Measurements from ENCODE around the gene DIP2C.
"Not testable (repeated sequence)": the region's sequence is repeated elsewhere in the genome, so short reads cannot be mapped to it uniquely, and the experiment has no call there.

The DIP2C gene

GRCh38 chr10:520402-520787, 169.1 kb downstream of the DIP2C start:
- no peak for DNase-seq (ENCODE audit: low read depth in 2 of 3, low spot score in 2 of 3)

GRCh38 chr10:519716-520401, 169.6 kb downstream of the DIP2C start:
- DNase-seq (ENCODE audit: low read depth in 2 of 3, low spot score in 2 of 3): no peak

- DNase-seq (ENCODE audit: low read depth in 2 of 3, low spot score in 2 of 3): no peak
Measured at GRCh38 chr10:519055-519715, 170.3 kb downstream of the DIP2C start.

- no peak for DNase-seq (ENCODE audit: low read depth in 2 of 3, low spot score in 2 of 3)
Measured at GRCh38 chr10:517872-518475, 171.5 kb downstream of the DIP2C start.

- no peak for DNase-seq (ENCODE audit: low read depth in 2 of 3, low spot score in 2 of 3)
Measured at GRCh38 chr10:517241-517830, 172.1 kb downstream of the DIP2C start.

GRCh38 chr10:516764-517163, 172.7 kb downstream of the DIP2C start:
- DNase-seq (ENCODE audit: low read depth in 2 of 3, low spot score in 2 of 3): no peak

- DNase-seq (ENCODE audit: low read depth in 2 of 3, low spot score in 2 of 3): no peak
Measured at GRCh38 chr10:515674-516073, 173.8 kb downstream of the DIP2C start.

- DNase-seq (ENCODE audit: low read depth in 2 of 3, low spot score in 2 of 3): no peak
Measured at GRCh38 chr10:514137-514671, 175.3 kb downstream of the DIP2C start.

- DNase-seq (ENCODE audit: low read depth in 2 of 3, low spot score in 2 of 3): no peak
Measured at GRCh38 chr10:513393-513792, 176.1 kb downstream of the DIP2C start.

- DNase-seq (ENCODE audit: low read depth in 2 of 3, low spot score in 2 of 3): not testable (repeated sequence)
Measured at GRCh38 chr10:512661-513060, 176.8 kb downstream of the DIP2C start.

GRCh38 chr10:511849-512191, 177.6 kb downstream of the DIP2C start:
- no peak for DNase-seq (ENCODE audit: low read depth in 2 of 3, low spot score in 2 of 3)

GRCh38 chr10:511101-511848, 178.2 kb downstream of the DIP2C start:
- peak; percentile 30 to 88 (median 80) for DNase-seq (ENCODE audit: low read depth in 2 of 3, low spot score in 2 of 3)

GRCh38 chr10:510415-510881, 179.0 kb downstream of the DIP2C start:
- DNase-seq (ENCODE audit: low read depth in 2 of 3, low spot score in 2 of 3): no peak

GRCh38 chr10:509361-510102, 179.9 kb downstream of the DIP2C start:
- no peak for DNase-seq (ENCODE audit: low read depth in 2 of 3, low spot score in 2 of 3)

- no peak for DNase-seq (ENCODE audit: low read depth in 2 of 3, low spot score in 2 of 3)
Measured at GRCh38 chr10:508726-509125, 180.7 kb downstream of the DIP2C start.

- no peak for DNase-seq (ENCODE audit: low read depth in 2 of 3, low spot score in 2 of 3)
Measured at GRCh38 chr10:507908-508444, 181.5 kb downstream of the DIP2C start.

GRCh38 chr10:507355-507699, 182.1 kb downstream of the DIP2C start:
- DNase-seq (ENCODE audit: low read depth in 2 of 3, low spot score in 2 of 3): no peak

GRCh38 chr10:506451-507354, 182.8 kb downstream of the DIP2C start:
- DNase-seq (ENCODE audit: low read depth in 2 of 3, low spot score in 2 of 3): no peak

GRCh38 chr10:505419-505818, 184.0 kb downstream of the DIP2C start:
- no peak for DNase-seq (ENCODE audit: low read depth in 2 of 3, low spot score in 2 of 3)
